MCF 10A (cell line): Measurements from ENCODE around the gene LHFPL2. TPM values are rescaled to one million over a fixed set of nuclear protein-coding genes. Genes with fewer than 3 reads are reported as not detected.

Experiments
- BruUV-seq: library from RNA; stranded (reverse); fragments of 400-500 nt; replicated peaks from 2 replicates; lab custom pipeline; 2021; lab: Mats Ljungman, UMichigan
- CTCF ChIA-PET: fragments of 300-600 bp; sonication (Branson Sonifier 250); formaldehyde crosslinking; extraction: SDS; loops from one replicate; lab custom pipeline; 2021; ENCODE audit warnings: antibody characterized with exemption, inconsistent platforms; lab: Yijun Ruan, JAX
- POLR2A ChIA-PET: fragments of 300-600, 350-650 bp; sonication (Branson Sonifier 250); formaldehyde crosslinking; extraction: SDS; loops from one replicate; lab custom pipeline; 2020; ENCODE audit warnings: antibody characterized with exemption, inconsistent platforms; lab: Yijun Ruan, JAX
- DNase-seq: peaks from one replicate; pipeline ENCODE4 v3.0.0-alpha.2; 2018; ENCODE audit not compliant: unreplicated experiment
- H3K27ac Mint-ChIP-seq: one replicate; pipeline ENCODE4 v1.8.0; 2022; ENCODE audit warnings: mild to moderate bottlenecking, low read depth, mixed read lengths; ENCODE audit not compliant: unreplicated experiment
- H3K27me3 Mint-ChIP-seq: one replicate; pipeline ENCODE4 v1.8.0; 2022; ENCODE audit warnings: mixed read lengths; ENCODE audit not compliant: insufficient read depth, unreplicated experiment
- H3K36me3 Mint-ChIP-seq: one replicate; pipeline ENCODE4 v1.8.0; 2022; ENCODE audit warnings: mild to moderate bottlenecking, moderate library complexity, mixed read lengths; ENCODE audit not compliant: insufficient read depth, unreplicated experiment
- H3K4me1 Mint-ChIP-seq: one replicate; pipeline ENCODE4 v1.8.0; 2022; ENCODE audit warnings: mixed read lengths; ENCODE audit not compliant: insufficient read depth, unreplicated experiment
- H3K4me3 Mint-ChIP-seq: one replicate; pipeline ENCODE4 v1.8.0; 2022; ENCODE audit warnings: mild to moderate bottlenecking, moderate library complexity, mixed read lengths; ENCODE audit not compliant: unreplicated experiment
- H3K9me3 Mint-ChIP-seq: one replicate; pipeline ENCODE4 v1.8.0; 2022; ENCODE audit warnings: mixed read lengths; ENCODE audit not compliant: unreplicated experiment
- CTCF ChIP-seq: fragments of 200-600 bp; IDR thresholded peaks from one replicate; pipeline ENCODE4 v1.8.0; 2022; ENCODE audit warnings: antibody characterized with exemption, mild to moderate bottlenecking; ENCODE audit not compliant: unreplicated experiment
- intact Hi-C: fragments of 100-400 bp; cut with micrococcal nuclease; formaldehyde crosslinking; loops from 2 replicates; pipeline ENCODE4 v1.14.1; 2022
- total RNA-seq: library from RNA; stranded (reverse); gene quantifications from 2 replicates; pipeline ENCODE4 v1.2.3, GENCODE V29; 2022

The LHFPL2 gene
- total RNA-seq, 1 experiment from 2014 or later: 45.9 TPM

- Mint-ChIP-seq H3K36me3 (no peaks in the 10 kb centered on the region), H3K9me3 (no peaks in the 10 kb centered on the region), H3K4me1 (no peaks in the 10 kb centered on the region), H3K27me3 (no peaks in the 10 kb centered on the region), H3K27ac (no peak overlapping the region), H3K4me3 (no peak overlapping the region)
- DNase-seq: no peak
- no peak for TF ChIP-seq CTCF
- ChIA-PET CTCF (no interaction called here), POLR2A (no interaction called here)
- intact Hi-C loops: no loop called here
- BruUV-seq: no TSS peak
Observed at GRCh38 chr5:78659714-78660113, 11.1 kb upstream of the LHFPL2 start.

GRCh38 chr5:78659114-78659513 is 10.5 kb upstream of the LHFPL2 start:
- no peak for DNase-seq
- Mint-ChIP-seq H3K27me3 (no peaks in the 10 kb centered on the region), H3K9me3 (no peaks in the 10 kb centered on the region), H3K4me3 (no peak overlapping the region), H3K4me1 (no peaks in the 10 kb centered on the region), H3K27ac (no peak overlapping the region), H3K36me3 (no peaks in the 10 kb centered on the region)
- no peak for TF ChIP-seq CTCF
- intact Hi-C loops: no loop called here
- no TSS peak for BruUV-seq
- ChIA-PET POLR2A (interaction anchor here (1.0 kb wide), 1 partner anchor 10 kb away, joined by 4 read pairs; no protein-coding TSS in a partner anchor), CTCF (interaction anchor here (0.7 kb wide), 1 partner anchor 16 kb away, joined by 3 read pairs; no protein-coding TSS in a partner anchor)

GRCh38 chr5:78657201-78657600 is 8.6 kb upstream of the LHFPL2 start:
- no peak for DNase-seq
- Mint-ChIP-seq H3K9me3 (no peaks in the 10 kb centered on the region), H3K4me1 (peaks cover 5% of the 10 kb centered on the region), H3K27me3 (no peaks in the 10 kb centered on the region), H3K4me3 (no peak overlapping the region), H3K36me3 (no peaks in the 10 kb centered on the region), H3K27ac (no peak overlapping the region)
- intact Hi-C loops: no loop called here
- POLR2A ChIA-PET: no interaction called here
- no TSS peak for BruUV-seq
- CTCF ChIA-PET: no interaction called here
- no peak for TF ChIP-seq CTCF

GRCh38 chr5:78655746-78656290 is 7.2 kb upstream of the LHFPL2 start:
- H3K36me3 Mint-ChIP-seq: no peaks in the 10 kb centered on the region
- H3K4me1 Mint-ChIP-seq: peaks cover 5% of the 10 kb centered on the region
- no peaks in the 10 kb centered on the region for H3K27me3 Mint-ChIP-seq
- no peak overlapping the region for H3K27ac Mint-ChIP-seq
- BruUV-seq: no TSS peak
- CTCF ChIA-PET: interaction anchor here (0.6 to 0.9 kb wide), 2 partner anchors 13 to 42 kb away, joined by 3 read pairs; no protein-coding TSS in a partner anchor
- no peak for TF ChIP-seq CTCF
- no peaks in the 10 kb centered on the region for H3K9me3 Mint-ChIP-seq
- intact Hi-C loops: no loop called here
- POLR2A ChIA-PET: no interaction called here
- DNase-seq: no peak
- no peak overlapping the region for H3K4me3 Mint-ChIP-seq
